HCT116 (cell line): ENCODE data around the gene MBLAC1.

ENCODE experiments used
- ATF3 ChIP-seq: IDR thresholded peaks from 2 replicates; pipeline ENCODE4 v1.6.1; 2012
- CEBPB ChIP-seq: IDR thresholded peaks from 2 replicates; pipeline ENCODE4 v1.6.1; 2012; ENCODE audit warnings: low read depth
- CTCF ChIP-seq, 3 experiments: fragments of 200-600 bp in 1 of 3; sonication (generic) in 1 of 3; IDR thresholded peaks in 2 of 3; conservative IDR thresholded peaks in 1 of 3; 2 replicates each; pipeline ENCODE4 v1.5.1; 2012 to 2017; ENCODE audit warnings: low read depth in 2 of 3, low read length in 2 of 3, antibody characterized with exemption in 1 of 3, borderline replicate concordance in 1 of 3, control low read depth in 1 of 3, mild to moderate bottlenecking in 1 of 3, mixed read lengths in 1 of 3, mixed run types in 1 of 3, moderate library complexity in 1 of 3; ENCODE audit not compliant: insufficient read depth in 1 of 3
- EGR1 ChIP-seq: IDR thresholded peaks from 2 replicates; pipeline ENCODE4 v1.6.1; 2012; ENCODE audit warnings: low read depth
- EZH2 ChIP-seq: fragments of 200-600 bp; sonication (generic); IDR thresholded peaks from 2 replicates; pipeline ENCODE4 v1.6.1; 2017; ENCODE audit warnings: antibody characterized with exemption, mixed run types
- EZH2phosphoT487 ChIP-seq: fragments of 200-600 bp; IDR thresholded peaks from 2 replicates; pipeline ENCODE4 v1.6.1; 2018; ENCODE audit warnings: antibody characterized with exemption, borderline replicate concordance
- MAX ChIP-seq: IDR thresholded peaks from 2 replicates; pipeline ENCODE4 v1.6.1; 2012
- POLR2A ChIP-seq: IDR thresholded peaks from 2 replicates; pipeline ENCODE4 v1.7.0; 2011; ENCODE audit warnings: borderline replicate concordance; ENCODE audit not compliant: insufficient read depth, insufficient read length; ENCODE audit errors: extremely low read depth
- POLR2AphosphoS5 ChIP-seq: IDR thresholded peaks from 2 replicates; pipeline ENCODE4 v1.6.1; 2011; ENCODE audit warnings: mild to moderate bottlenecking, low read depth, low read length, moderate library complexity
- SIN3A ChIP-seq: IDR thresholded peaks from 2 replicates; pipeline ENCODE4 v1.6.1; 2012; ENCODE audit warnings: low read depth
- SP1 ChIP-seq: IDR thresholded peaks from 2 replicates; pipeline ENCODE4 v1.6.1; 2012; ENCODE audit warnings: low read depth
- TCF7L2 ChIP-seq: IDR thresholded peaks from 2 replicates; pipeline ENCODE4 v1.7.0; 2011; ENCODE audit warnings: borderline replicate concordance, inconsistent platforms; ENCODE audit not compliant: insufficient read depth, insufficient read length; ENCODE audit errors: extremely low read depth
- YY1 ChIP-seq: IDR thresholded peaks from 2 replicates; pipeline ENCODE4 v1.6.1; 2011; ENCODE audit warnings: low read length, low read depth, moderate library complexity, mild to moderate bottlenecking; ENCODE audit not compliant: insufficient replicate concordance; ENCODE audit errors: extremely low read depth
- ZNF274 ChIP-seq: fragments of 200-500 bp; sonication (Bioruptor generic); IDR thresholded peaks from 2 replicates; pipeline ENCODE4 v1.6.1; 2014; ENCODE audit warnings: mild to moderate bottlenecking, low read depth, low read length, inconsistent platforms

GRCh38 chr7:100124301-100125230 is 2.2 kb upstream of the MBLAC1 start:
- TF ChIP-seq POLR2A (no peak), ZNF274 (no peak), CTCF (IDR thresholded peaks at IDR 0.05 in 2 of 3, conservative IDR thresholded peaks at IDR 0.05 in 1 of 3; ENCODE audit: borderline replicate concordance in 1 of 3, insufficient read depth in 1 of 3, low read depth in 2 of 3, low read length in 2 of 3) (no peak), ATF3 (no peak), POLR2AphosphoS5 (peak; percentile 24; the same call in 1 of the 2 replicates), SIN3A (no peak), EGR1 (no peak), CEBPB (no peak), EZH2phosphoT487 (no peak), YY1 (no peak), MAX (no peak), TCF7L2 (no peak), EZH2 (no peak), SP1 (no peak)
